ENCODE measurements around the gene PLPPR2.
A peak's percentile ranks its signal among the peaks of the same experiment; 100 is the strongest.
"Not testable (repeated sequence)": the region's sequence is repeated elsewhere in the genome, so short reads cannot be mapped to it uniquely, and the experiment has no call there.

PLPPR2 gene

GRCh38 chr19:11397089-11397610 is 41.9 kb downstream of the PLPPR2 start:
- no peak for TF ChIP-seq CTCF (IDR thresholded peaks at IDR 0.05; ENCODE audit: extremely low read depth, missing control alignments)
- no peak for DNase-seq (ENCODE audit: low spot score)

DNA sequence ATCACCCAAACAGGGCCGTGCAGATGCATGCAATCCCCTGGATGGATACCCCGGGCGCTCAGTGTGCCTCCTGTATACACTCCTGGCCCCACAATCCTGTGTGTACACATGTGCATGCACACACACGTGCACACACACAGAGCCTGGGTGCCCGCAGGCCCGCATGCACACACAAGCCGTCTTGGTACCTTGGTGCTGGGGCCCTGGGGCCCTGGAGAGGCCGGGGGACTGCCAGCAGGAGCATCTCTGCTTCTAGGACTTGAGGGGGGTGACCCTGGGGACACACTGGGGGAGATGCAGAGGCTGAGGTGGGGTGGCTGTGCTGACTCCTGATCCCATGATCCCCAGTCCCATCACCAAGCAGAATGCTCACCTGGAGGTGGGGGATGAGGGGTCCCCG is 44.4 kb downstream of the PLPPR2 start:
- peak; percentile 5 for DNase-seq (ENCODE audit: low spot score)
- no peak for TF ChIP-seq CTCF (IDR thresholded peaks at IDR 0.05; ENCODE audit: extremely low read depth, missing control alignments)

DNA sequence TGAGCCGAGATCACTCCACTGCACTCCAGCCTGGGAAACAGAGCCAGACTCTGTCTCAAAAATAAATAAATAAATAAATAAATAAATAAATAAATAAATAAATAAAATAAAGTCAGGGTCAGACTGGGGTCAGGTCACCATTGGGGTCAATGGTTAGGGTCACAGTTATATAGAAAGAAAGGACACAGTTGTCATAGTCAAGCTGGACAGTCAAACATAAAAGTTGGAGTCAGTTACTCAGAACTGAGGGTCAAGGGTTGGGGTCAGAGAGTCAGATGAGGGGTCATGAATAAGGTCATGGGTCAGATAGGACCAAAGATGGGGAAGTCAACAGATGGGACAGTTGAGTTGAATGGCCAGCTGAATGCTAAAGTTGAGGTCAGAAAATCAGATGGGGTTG is 45.6 kb downstream of the PLPPR2 start:
- no peak for TF ChIP-seq CTCF (IDR thresholded peaks at IDR 0.05; ENCODE audit: extremely low read depth, missing control alignments)

GRCh38 chr19:11401808-11402543 is 46.7 kb downstream of the PLPPR2 start:
- peak; percentile 16 for DNase-seq (ENCODE audit: low spot score)
- TF ChIP-seq CTCF (IDR thresholded peaks at IDR 0.05; ENCODE audit: extremely low read depth, missing control alignments) = no peak

More for the DNA sequence above, 45.6 kb downstream of the PLPPR2 start:
- DNase-seq (ENCODE audit: low spot score) = peak; percentile 5

GRCh38 chr19:11404588-11405222 is 49.5 kb downstream of the PLPPR2 start:
- peak; percentile 10 for DNase-seq (ENCODE audit: low spot score)
- TF ChIP-seq CTCF (IDR thresholded peaks at IDR 0.05; ENCODE audit: extremely low read depth, missing control alignments) = no peak

GRCh38 chr19:11405846-11406643 is 50.8 kb downstream of the PLPPR2 start:
- TF ChIP-seq CTCF (IDR thresholded peaks at IDR 0.05; ENCODE audit: extremely low read depth, missing control alignments) = peak; percentile 31
- peak; percentile 54 for DNase-seq (ENCODE audit: low spot score)

DNA sequence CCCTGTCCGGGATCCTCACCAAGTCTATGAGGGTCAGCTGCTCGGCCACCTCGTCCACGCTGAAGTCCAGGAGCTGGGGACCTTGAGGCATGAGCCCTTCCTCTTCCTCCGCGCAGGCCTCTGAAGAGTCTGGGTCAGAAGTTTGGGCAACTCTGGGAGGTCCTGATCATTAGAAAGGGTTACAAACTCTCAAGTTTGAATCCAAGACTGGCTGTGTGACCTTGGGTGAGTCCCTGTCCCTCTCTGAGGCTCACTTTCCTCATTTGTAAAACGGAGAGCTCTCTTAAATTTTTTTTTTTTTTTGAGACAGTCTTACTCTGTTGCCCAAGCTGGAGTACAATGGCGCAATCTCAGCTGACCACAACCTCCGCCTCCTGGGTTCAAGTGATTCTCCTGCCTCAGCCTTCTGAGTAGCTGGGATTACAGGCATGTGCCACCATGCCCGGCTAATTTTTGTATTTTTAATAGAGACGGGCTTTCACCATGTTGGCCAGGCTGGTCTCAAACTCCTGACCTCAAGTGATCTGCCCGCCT is 51.5 kb downstream of the PLPPR2 start:
- DNase-seq (ENCODE audit: low spot score) = not testable (repeated sequence)

Measured in GM20000 (cell line).